GM19099 (cell line): ENCODE data around the gene CAPN1.

Experiments used
- POLR2A ChIP-seq: IDR thresholded peaks from 3 replicates; pipeline ENCODE4 v1.6.1; 2011; ENCODE audit warnings: low read depth; ENCODE audit not compliant: insufficient read length; ENCODE audit errors: extremely low read depth

CAPN1 gene

DNA sequence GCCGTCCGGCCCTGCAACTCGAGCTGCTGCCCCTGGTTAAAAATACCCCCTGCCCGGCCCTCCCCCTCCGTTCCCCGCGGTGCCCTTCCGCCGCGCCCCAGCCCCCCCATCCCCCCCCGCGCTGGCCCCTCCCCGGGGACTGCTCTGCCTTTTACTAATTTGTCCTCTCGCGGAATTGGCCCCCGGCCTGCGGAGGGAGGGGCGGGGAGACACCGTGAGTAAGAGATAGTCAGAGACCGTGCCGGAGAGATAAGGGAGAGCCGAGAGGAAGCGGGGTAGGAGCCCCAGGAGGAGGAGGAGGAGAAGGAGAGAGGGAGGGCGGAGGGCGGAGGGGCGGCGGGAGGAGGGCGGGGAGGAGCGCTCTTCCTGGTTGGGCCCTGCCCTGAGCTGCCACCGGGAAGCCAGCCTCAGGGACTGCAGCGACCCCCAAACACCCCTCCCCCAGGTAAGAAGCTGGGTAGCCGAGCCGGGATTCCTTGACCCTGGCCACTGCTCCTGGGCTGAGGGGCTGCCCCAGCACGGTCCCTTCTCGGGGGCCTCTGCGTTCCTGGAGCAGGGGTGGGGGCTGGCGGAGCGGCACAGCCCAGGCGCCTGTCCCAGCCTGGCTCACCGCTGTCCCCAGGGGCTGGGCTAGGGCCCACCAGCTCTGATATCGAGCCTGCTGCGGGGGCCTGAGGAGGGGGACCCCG lies at the start of gene CAPN1:
Gene CAPN1, plus strand, starts transcription at position 360 of the 689 bp plus-strand sequence. CDS start 774 bp downstream, outside the sequence.
- peak; percentile 42 for TF ChIP-seq POLR2A

DNA sequence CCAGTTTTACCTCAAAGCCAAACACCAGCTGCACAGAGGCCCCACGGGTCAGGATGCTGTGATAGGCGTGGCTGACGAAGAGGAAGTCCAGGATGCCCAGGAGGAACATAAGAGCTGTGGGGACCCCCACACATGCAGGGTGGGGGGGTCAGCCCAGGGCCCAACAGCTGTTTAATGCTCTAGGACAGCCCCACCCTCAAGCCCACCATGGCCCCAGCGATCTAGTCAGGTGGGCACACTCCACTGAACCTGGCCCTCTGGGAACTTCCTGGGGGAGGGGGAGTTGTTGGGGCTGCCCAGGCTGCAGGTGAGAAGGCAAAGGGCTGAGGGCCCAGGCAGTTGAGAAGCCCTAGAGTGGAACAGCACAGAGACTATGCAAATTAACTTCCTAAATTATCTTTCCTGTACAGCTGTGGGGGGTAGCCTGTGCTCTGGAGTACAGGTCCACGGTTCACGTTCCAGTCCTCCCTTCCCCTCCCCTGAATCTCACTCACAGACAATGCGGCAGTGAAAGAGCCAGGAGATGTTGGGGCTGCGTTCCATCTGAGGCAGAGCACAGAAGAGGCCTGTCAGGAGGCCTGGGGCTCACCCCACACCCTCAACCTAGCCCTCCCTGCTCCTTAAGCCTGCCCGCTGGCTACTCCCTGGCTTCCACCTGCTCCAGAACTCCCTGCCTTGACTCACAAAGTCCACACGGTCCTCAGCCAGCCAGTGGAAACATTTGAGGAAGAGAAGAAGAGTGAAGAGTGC lies 49.3 kb upstream of the CAPN1 start:
- peak; percentile 83 for TF ChIP-seq POLR2A

DNA sequence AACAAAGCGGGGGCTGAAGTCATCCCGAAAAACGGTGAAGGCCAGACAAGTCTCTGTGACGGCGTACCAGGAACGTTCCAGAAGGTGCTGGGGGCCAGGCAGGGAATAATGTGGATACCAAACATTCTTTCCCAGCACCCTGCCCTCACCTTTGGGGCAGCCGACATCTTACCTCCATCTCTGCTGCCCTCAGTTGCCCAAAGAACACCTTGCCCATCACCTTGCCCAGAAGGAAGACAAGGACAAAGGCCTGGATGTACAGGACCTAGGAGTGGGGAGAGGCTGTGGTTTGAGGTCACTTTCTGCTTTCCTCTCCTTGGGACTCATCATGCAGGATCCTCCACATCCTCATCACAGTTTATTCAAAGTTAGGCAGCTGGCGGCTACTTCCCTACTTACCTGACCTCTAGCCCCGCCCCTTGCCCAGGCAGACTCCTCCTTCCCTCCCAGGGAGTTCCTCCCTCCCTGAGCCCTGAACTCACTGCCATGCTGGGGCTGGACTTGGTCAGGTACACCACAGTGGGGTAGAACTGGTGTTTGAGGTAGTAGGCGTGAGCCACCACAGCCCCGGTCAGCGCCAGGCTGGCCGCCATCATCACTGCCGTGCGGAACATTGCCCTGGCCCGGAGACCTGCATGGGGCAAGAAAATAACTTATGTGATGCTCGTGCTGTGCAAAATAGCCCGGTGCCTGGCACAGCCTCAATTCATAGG lies 48.6 kb upstream of the CAPN1 start:
- peak; percentile 66 for TF ChIP-seq POLR2A

DNA sequence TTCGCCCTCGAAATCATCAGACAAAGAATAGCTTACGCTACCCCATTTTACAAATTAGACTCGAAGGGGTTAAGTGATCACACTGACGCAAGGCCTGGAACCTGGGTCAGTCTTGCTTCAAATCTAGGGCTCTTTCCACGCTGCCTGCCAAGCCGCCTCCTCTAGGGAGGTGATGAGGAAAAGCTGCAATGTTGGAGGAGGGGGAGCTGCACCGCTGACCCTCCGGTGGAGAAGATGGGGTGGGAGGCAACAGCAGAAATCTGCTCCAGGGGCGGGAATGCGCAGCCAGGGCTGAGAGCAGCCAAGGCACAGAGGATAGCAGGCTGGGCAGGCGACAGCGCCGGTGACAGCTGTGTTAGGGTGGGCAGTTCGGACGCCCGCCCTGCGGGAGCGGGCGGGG lies 48.0 kb upstream of the CAPN1 start:
- no peak for TF ChIP-seq POLR2A

DNA sequence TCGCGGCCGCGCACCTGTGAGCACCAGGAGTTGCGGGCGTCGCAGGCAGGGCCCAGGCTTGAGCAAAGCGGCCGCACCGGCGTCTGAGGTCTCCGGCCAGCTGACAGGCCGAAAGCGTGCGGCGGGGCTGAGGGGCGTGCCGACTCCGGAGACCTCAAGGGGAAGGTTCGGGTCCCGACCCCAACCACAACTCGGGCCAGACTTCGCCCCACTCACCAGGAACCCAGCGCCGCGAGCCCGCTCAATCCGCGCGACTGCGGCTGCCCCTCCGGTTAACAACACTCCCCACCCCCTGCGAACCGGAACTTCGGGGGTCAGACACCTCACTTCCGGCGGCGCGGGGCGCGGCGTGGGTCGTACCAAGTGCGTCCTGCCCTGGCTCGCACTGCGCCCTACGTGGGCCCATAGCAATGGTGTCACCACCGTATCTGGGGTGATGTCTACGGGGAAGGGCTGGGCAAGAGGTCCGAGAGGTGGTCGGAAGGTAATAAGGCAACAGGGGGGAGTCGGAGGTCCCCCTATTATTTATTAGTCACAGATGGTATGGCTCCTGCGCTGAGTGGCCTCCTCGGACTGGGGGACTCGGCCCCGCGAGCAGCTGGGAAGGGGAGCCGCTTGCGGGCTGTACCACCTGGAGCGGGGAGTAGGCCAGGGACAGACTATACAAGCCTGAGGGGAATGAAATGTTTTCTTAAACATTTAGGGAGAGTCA lies 47.3 kb upstream of the CAPN1 start, which contains the start of gene SYVN1:
Gene SYVN1, minus strand, starts transcription at position 280 of the 712 bp plus-strand sequence. CDS start 918 bp downstream, outside the sequence.
- TF ChIP-seq POLR2A: peak; percentile 95

DNA sequence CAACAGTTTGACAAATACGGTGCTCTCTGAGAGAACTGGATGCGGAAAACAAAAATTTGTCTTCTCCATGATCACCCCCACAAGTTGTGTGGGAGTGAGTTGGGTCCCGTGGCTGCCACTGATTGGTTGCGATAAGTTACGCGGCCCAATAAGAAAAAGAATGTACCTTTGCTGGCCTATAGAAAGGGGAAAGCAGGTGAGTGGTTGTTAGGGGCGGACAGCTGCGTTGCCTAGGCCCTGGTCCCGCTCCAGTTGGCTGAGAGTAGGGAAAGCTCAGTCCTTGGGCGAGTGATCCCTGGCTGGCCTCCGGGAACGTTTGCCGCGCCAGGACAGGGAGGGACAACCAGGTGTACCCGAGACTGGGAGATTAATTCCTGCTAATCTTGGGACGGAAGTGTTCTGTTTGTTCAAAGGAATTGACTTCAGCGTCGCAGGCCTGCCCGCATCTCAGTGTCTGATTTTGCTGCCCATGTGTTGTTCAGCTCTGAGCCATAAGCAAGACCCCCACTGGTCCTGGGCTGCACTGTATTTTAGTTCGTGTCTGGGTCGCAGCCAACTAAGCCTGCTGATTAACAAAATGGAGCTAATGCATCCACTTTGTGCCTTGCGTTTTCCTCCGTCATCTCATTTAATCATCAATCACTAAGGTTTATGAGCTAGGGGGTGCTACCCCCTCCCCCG lies 46.6 kb upstream of the CAPN1 start:
- peak; percentile 68 for TF ChIP-seq POLR2A

DNA sequence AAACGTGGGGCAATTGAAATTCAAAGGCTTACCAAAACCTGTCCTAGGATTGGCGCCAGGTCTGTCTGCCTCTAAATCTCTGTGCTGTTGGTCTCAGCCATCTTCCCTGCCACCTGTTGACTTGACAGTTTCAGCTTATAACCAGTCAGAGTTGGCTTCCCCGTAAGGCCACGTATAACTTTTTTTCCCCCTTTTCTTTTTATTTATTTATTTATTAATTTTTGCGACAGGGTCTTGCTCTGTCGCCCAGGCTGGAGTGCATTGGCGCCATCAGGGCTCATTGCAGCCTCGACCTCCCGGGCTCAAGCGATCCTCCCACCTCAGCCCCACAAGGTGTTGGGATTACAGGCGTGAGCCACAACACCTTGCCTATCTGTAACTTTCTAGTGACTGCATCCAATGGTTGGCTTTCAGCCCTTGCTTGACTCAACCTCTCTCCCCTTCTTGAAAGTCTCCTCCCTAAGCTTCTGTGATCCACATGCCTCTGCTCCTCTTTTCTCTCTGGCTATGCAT lies 46.0 kb upstream of the CAPN1 start:
- TF ChIP-seq POLR2A: no peak

DNA sequence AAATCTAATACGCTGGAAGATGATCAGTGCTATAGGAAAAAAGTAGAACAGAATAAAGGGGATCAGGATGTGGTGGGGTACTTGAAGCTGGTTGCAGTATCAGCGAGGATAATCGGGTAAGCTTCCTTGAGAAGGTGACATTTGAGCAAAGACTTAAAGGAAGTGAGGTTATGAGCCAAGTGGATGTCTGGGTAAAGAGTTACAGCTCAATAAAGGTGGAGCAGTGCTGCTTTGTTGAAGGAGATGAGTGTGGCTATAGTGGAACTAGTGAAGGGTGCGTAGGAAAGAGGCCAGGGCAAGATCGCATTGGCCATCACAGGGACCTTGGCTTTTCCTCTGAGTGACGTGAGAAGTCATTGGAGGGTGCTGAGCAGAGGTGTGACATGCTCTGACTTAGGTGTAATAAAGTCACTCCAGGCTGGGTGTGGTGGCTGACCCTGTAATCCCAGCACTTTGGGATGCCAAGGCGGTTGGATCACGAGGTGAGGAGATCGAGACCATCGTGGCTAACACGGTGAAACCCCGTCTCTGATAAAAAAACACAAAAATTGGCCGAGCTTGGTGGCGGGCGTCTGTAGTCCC lies 45.1 kb upstream of the CAPN1 start:
- TF ChIP-seq POLR2A: no peak

DNA sequence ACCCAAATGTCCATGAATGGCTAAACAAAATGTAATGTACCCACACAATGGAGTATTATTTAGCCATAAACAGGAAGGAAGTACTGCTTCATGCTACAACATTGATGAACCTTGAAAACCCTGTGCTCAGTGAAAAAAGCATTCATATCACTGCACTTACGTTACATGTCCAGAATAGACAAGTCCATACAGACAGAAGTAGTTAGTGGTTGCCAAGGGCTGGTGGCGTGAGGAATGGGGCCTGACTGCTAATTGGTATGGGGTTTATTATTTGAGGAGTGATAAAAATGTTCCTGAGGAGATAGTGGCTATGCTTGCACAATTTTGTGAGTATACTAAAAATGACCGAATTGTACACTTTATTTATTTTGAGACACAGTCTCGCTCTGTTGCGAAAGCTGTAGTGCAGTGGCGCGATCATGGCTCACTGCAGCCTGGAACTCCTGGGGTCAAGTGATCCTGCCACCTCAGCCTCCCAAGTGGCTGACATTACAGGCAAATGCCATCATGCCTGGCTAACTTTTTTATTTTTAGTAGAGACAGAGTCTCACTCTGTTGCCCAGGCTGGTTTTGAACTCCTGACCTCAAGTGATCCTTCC lies 39.7 kb upstream of the CAPN1 start:
- no peak for TF ChIP-seq POLR2A

DNA sequence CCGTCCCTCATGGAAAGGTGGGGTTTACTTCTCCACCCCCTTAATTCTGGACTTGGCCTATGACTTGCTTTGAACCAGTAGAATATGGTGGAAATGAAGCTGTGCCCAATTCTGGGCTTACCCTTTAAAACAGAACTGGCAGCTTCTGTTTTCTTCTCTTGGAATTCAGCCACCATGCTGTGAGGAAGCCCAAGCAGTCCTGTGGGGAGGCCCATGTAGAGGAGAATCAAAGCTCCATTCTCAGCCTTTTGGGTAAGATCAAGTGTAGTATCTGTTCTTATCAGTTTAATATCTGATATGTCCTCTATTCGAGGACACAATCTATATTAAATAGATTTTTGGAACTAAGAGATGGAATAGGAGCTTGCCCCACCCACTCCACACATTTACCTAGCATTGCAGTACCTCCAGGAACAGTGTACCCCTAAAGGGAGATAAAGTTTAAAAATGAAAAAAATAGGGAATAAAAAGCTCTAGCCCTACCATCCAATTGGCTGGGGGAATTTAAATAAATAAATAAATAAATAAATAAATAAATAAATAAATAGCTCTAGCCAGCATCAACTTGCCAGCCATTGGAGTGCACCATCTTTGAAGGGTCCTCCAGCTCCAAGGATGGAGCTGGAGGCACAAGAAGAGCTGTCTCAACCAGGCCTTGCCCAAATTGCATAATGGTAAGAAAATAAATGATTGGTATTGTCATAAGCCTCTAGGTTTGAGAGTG lies 34.2 kb upstream of the CAPN1 start:
- TF ChIP-seq POLR2A: no peak

DNA sequence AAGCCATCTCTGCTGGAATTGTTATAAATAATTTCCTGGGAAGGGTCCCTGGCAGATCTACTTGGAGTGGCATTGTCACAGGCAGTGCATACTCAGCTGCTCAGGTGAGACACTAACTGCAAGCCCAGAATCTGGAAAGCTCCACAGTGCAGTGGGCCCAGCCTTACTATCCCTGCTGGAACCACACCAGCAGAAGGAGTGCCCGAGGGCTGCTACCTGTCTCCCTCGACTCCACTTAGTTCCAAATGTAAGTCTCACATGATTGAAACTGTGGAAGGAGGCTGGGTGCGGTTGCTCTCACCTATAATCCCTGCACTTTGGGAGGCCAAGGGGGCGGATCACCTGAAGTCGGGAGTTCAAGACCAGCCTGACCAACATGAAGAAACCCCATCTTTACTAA lies 33.1 kb upstream of the CAPN1 start:
- TF ChIP-seq POLR2A: no peak

DNA sequence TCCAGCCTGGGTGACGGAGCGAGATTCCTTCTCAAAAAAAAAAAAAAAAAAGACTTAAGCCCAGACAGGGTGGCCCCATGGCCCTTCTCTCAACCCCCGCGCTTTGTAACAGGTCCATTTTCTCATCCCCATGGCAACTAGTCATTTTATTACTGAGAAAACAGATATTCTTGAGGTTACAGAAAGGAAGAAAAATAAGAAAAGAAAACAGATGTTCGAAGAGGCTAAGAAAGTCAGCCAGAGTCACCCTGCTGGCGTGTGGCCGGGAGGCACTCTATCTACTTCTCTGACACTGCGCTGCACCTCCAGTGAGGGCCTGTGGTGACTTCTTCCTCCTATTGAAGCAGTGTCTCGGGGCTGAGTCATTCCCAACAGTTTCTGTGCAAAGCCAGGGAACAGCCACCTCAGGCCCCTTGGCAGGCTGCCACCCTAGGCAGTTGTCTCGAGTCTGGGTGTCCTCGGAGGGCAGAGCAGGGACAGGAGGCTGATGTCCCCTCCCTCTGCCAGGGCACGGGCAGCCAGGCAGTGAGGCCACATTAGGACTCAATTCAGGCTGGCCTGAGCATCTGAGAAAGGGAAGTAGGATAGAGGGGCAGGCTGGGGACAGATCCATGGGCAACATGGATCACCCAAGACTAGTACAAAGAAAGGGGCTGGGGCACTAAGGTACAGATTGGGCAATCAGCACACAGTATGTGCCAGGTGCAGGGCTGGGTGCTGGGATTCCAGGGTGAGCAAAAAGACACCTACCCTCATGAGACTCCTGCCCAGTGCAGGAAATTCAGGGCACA lies 31.0 kb upstream of the CAPN1 start:
- no peak for TF ChIP-seq POLR2A

DNA sequence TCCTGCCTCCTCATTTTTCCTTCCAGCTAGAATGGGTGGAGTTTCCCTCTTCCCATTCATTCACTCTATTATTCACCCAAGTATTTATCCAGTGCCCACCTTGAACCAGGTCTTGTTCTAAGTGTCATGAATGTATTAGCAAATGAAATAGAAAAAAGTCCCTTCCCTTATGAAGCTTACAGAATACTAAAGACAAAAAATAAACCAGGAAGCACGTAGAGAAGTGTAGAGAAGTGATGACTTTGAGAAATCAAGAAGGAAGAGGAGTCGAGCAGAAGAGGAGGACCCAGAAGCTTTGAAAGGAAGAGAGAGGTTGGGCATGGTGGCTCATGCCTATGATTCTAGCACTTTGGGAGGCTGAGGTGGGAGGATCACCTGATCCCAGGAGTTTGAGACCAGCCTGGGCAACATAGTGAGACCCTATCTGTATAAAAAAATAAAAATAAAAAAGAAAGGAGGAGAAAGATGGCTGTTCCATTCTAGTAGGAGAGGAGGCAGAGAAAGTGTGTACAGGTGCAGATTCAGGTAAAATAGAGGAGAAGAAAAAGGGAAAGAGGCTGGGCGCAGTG lies 30.3 kb upstream of the CAPN1 start:
- no peak for TF ChIP-seq POLR2A
